Activated CD8-positive, alpha-beta T cell treated with anti-CD3 and anti-CD28 coated beads for 36 hours (primary cell): ENCODE data around the gene TMEM263. TPM values are rescaled to one million over a fixed set of nuclear protein-coding genes. Genes with fewer than 3 reads are reported as not detected.

Source experiments
- ATAC-seq: fragments of 200-7000 bp; cut with Tn5 transposase; one replicate; pipeline ENCODE4 v1.10.0; 2021; ENCODE audit warnings: mild to moderate bottlenecking, moderate library complexity
- CTCF ChIA-PET: fragments of 350-600 bp; sonication (Branson Sonifier 250); formaldehyde crosslinking; loops from one replicate; lab custom pipeline; 2021; ENCODE audit warnings: antibody characterized with exemption; lab: Charles Lee
- POLR2A ChIA-PET: fragments of 350-600 bp; sonication (Branson Sonifier 250); formaldehyde crosslinking; loops from one replicate; lab custom pipeline; 2021; ENCODE audit warnings: antibody characterized with exemption; lab: Charles Lee
- DNase-seq: peaks from one replicate; pipeline ENCODE4 v3.0.0-alpha.2; 2020
- H3K27ac Mint-ChIP-seq: one replicate; pipeline ENCODE4 v1.8.0; 2021; ENCODE audit warnings: mild to moderate bottlenecking, mixed read lengths
- H3K27me3 Mint-ChIP-seq: one replicate; pipeline ENCODE4 v1.8.0; 2021; ENCODE audit warnings: mixed read lengths
- H3K36me3 Mint-ChIP-seq: one replicate; pipeline ENCODE4 v1.8.0; 2021; ENCODE audit warnings: low read depth, mixed read lengths
- H3K4me1 Mint-ChIP-seq: one replicate; pipeline ENCODE4 v1.8.0; 2021; ENCODE audit warnings: low read depth, mixed read lengths
- H3K4me3 Mint-ChIP-seq: one replicate; pipeline ENCODE4 v1.8.0; 2021; ENCODE audit warnings: mild to moderate bottlenecking, moderate library complexity, mixed read lengths
- H3K9me3 Mint-ChIP-seq: one replicate; pipeline ENCODE4 v1.8.0; 2021; ENCODE audit warnings: mixed read lengths
- intact Hi-C: fragments of 100-400 bp; cut with micrococcal nuclease; formaldehyde crosslinking; loops from one replicate; pipeline ENCODE4 v1.10.0; 2022
- total RNA-seq, 2 experiments: library from RNA; stranded (reverse); gene quantifications; one replicate each; pipeline ENCODE4 v1.2.3, GENCODE V29; 2021
- TF ChIP-seq, protein P1 (sequence below): fragments of 200-600 bp; IDR thresholded peaks from one replicate; pipeline ENCODE4 v1.8.0; 2022; ENCODE audit warnings: antibody characterized with exemption, mild to moderate bottlenecking

The TMEM263 gene
- total RNA-seq, 2 experiments from 2014 or later: 43.5 to 46.5 TPM

DNA sequence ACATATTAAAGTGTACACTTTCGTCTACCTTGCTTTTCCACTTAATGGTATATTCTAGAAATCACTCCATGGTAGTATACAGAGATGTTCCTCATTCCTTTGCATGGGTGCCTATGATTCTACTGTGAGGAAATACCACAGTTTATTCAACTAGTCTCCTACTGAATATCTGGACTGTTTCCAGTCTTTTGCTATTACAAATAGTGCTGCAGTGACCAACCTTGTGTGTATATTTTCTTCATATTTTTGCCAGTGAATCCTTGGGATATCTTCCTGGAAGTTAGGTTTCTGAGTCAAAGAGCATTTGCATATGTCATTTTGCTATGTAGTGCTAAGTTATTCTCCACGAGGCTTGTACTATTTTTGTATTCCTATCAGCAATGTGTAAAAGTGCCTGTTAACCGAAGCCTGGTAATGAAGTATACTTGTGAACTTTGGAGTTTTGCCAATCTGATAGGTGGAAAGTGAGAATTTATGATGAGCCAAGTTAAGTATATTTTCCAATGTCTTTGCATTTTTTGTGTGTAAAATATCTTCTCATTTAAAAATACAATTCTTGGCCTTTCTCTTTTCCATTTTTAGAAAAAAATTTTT, 31.3 kb upstream of the TMEM263 start:
- H3K27me3 Mint-ChIP-seq: peaks cover 10% of the 10 kb centered on the region
- H3K9me3 Mint-ChIP-seq: peaks cover 4% of the 10 kb centered on the region
- no peak for DNase-seq
- ATAC-seq: no peak
- TF ChIP-seq, protein P1, sequence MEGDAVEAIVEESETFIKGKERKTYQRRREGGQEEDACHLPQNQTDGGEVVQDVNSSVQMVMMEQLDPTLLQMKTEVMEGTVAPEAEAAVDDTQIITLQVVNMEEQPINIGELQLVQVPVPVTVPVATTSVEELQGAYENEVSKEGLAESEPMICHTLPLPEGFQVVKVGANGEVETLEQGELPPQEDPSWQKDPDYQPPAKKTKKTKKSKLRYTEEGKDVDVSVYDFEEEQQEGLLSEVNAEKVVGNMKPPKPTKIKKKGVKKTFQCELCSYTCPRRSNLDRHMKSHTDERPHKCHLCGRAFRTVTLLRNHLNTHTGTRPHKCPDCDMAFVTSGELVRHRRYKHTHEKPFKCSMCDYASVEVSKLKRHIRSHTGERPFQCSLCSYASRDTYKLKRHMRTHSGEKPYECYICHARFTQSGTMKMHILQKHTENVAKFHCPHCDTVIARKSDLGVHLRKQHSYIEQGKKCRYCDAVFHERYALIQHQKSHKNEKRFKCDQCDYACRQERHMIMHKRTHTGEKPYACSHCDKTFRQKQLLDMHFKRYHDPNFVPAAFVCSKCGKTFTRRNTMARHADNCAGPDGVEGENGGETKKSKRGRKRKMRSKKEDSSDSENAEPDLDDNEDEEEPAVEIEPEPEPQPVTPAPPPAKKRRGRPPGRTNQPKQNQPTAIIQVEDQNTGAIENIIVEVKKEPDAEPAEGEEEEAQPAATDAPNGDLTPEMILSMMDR: no peak
- ChIA-PET CTCF (no interaction called here), POLR2A (no interaction called here)
- no peaks in the 10 kb centered on the region for H3K4me1 Mint-ChIP-seq
- intact Hi-C loops: no loop called here
- no peaks in the 10 kb centered on the region for H3K36me3 Mint-ChIP-seq
- no peak overlapping the region for H3K4me3 Mint-ChIP-seq
- H3K27ac Mint-ChIP-seq: no peak overlapping the region

DNA sequence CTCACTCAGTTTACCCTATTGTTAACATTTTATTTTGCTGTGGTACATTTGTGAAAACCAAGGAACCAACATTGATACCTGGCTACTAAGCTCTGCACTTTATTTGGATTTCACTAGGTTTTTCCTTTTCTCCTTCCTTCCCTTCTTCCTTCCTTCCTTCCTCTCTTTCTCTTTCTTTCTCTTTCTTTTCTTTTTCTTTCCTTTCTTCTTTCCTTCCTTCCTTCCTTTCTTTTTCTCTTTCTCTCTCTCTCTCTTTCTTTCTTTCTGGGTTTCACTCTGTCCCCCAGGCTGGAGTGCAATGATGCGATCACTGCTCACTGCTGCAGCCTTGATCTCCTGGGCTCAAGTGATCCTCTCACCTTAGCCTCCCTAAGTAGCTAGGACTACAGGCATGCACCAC, 29.1 kb upstream of the TMEM263 start:
- Mint-ChIP-seq H3K4me3 (no peak overlapping the region), H3K27ac (no peak overlapping the region), H3K9me3 (peaks cover 4% of the 10 kb centered on the region), H3K27me3 (peaks cover 19% of the 10 kb centered on the region), H3K4me1 (no peaks in the 10 kb centered on the region), H3K36me3 (no peaks in the 10 kb centered on the region)
- CTCF ChIA-PET: no interaction called here
- TF ChIP-seq, protein P1: no peak
- ATAC-seq: no peak
- no peak for DNase-seq
- POLR2A ChIA-PET: no interaction called here
- intact Hi-C loops: no loop called here

DNA sequence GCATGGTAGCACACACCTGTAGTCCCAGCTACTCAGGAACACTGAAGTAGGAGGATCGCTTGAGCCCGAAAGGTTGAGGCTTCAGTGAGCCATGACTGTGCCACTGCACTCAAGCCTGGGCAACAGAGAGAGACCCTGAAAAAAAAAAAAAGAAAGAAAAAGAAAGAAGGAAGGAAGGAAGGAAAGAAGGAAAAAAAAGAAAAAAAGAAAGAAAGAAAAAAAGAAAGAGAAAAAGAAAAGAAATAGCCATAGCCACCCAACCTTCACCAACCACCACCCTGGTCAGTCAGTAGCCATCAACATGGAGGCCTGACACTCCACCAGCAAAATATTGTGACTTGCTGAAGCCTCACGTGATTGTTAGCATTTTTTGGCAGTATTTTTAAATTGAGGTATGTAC, 21.4 kb upstream of the TMEM263 start:
- ChIA-PET POLR2A (no interaction called here), CTCF (no interaction called here)
- H3K9me3 Mint-ChIP-seq: no peaks in the 10 kb centered on the region

DNA sequence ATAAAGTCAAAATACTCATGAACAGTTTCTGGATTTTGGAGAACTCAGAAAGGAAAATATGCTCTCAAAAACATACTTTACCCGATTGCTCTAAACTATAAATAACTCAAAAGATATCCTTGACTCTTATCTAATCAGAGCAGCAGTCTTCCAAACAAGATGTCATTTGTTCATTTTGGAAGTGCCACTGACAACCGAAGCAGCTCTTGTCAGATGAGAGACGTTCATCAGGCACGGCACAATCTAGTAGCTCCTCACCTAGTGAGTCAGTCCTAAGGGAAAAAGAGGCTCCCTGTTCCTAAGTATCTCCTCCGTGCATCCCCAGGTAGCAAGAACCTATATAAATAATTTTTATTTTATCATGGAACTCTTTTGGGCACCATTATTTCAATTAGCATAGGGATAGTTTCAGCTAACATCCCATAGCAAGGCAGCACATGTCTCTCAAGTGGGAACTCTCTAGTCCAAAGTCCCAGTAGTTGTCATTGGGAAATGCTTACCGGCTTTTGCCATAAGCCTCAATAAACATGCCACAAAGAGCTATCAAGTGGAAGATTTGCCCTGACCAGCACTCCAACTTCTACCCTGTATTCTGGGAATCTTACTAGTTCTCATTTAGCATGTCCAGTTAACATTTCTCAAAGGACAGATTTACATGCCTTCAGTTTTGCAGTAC, 14.1 kb upstream of the TMEM263 start:
- no peak overlapping the region for H3K4me3 Mint-ChIP-seq
- TF ChIP-seq, protein P1: no peak
- DNase-seq (no peak), ATAC-seq (no peak)
- no peaks in the 10 kb centered on the region for H3K27me3 Mint-ChIP-seq
- H3K36me3 Mint-ChIP-seq: no peaks in the 10 kb centered on the region
- no peaks in the 10 kb centered on the region for H3K4me1 Mint-ChIP-seq
- ChIA-PET CTCF (interaction anchor here (0.6 to 1.3 kb wide), 6 partner anchors 9 to 189 kb away, joined by 3 to 5 read pairs (median 3); no protein-coding TSS in a partner anchor), POLR2A (no interaction called here)
- H3K9me3 Mint-ChIP-seq: peaks cover 2% of the 10 kb centered on the region
- intact Hi-C loops: no loop called here
- H3K27ac Mint-ChIP-seq: no peak overlapping the region

More for the DNA sequence above, 21.4 kb upstream of the TMEM263 start:
- intact Hi-C loops: no loop called here
- no peaks in the 10 kb centered on the region for H3K4me1 Mint-ChIP-seq
- no peak overlapping the region for H3K4me3 Mint-ChIP-seq
- H3K27me3 Mint-ChIP-seq: peaks cover 16% of the 10 kb centered on the region
- no peak for ATAC-seq
- DNase-seq: no peak
- H3K36me3 Mint-ChIP-seq: no peaks in the 10 kb centered on the region
- TF ChIP-seq, protein P1: no peak
- H3K27ac Mint-ChIP-seq: no peak overlapping the region

DNA sequence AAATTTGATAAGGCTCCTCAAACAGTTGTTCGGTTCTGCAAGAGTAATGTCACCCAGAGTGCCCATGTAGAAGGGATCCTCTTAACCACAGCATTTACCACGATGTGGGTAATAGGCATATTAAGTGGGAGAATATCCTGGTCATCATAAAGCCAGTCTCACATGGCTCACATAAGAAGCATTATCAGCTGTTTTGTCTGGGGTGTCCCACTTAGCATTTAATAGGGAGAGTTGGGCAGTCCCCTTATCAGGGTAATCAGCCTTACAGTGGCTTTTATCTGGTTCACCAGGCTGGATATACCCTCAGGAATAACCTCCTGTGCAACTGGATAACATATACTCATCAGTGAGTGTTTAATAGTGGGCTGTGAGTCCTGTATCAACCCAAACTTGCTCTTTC, 12.9 kb upstream of the TMEM263 start:
- Mint-ChIP-seq H3K27me3 (no peaks in the 10 kb centered on the region), H3K9me3 (peaks cover 6% of the 10 kb centered on the region), H3K4me3 (no peak overlapping the region), H3K36me3 (no peaks in the 10 kb centered on the region), H3K27ac (no peak overlapping the region), H3K4me1 (no peaks in the 10 kb centered on the region)
- ChIA-PET CTCF (interaction anchor here (1.2 kb wide), 1 partner anchor 11 kb away, joined by 3 read pairs; no protein-coding TSS in a partner anchor), POLR2A (interaction anchor here (0.6 kb wide), 2 partner anchors 77 to 313 kb away, joined by 3 to 6 read pairs; no protein-coding TSS in a partner anchor)
- DNase-seq (no peak), ATAC-seq (no peak)
- intact Hi-C loops: no loop called here
- TF ChIP-seq, protein P1: no peak
